NCI-H460 (cell line): Measurements from ENCODE around the gene SALL4. TPM values are rescaled to one million over a fixed set of nuclear protein-coding genes. Genes with fewer than 3 reads are reported as not detected.
"Not testable (repeated sequence)": the region's sequence is repeated elsewhere in the genome, so short reads cannot be mapped to it uniquely, and the experiment has no call there.

ENCODE experiments used
- DNase-seq: peaks from one replicate; pipeline ENCODE4 v3.0.0-alpha.2; 2016; ENCODE audit warnings: low read depth; ENCODE audit errors: extremely low read depth
- total RNA-seq: library from RNA; depleted of rRNA; stranded (reverse); fragments of >200 nt; shearing (Covaris generic); gene quantifications from 2 replicates; pipeline ENCODE4 v1.2.3, GENCODE V29; 2014

Gene SALL4
- total RNA-seq, 1 experiment from 2014 or later: 2.3 TPM

DNA sequence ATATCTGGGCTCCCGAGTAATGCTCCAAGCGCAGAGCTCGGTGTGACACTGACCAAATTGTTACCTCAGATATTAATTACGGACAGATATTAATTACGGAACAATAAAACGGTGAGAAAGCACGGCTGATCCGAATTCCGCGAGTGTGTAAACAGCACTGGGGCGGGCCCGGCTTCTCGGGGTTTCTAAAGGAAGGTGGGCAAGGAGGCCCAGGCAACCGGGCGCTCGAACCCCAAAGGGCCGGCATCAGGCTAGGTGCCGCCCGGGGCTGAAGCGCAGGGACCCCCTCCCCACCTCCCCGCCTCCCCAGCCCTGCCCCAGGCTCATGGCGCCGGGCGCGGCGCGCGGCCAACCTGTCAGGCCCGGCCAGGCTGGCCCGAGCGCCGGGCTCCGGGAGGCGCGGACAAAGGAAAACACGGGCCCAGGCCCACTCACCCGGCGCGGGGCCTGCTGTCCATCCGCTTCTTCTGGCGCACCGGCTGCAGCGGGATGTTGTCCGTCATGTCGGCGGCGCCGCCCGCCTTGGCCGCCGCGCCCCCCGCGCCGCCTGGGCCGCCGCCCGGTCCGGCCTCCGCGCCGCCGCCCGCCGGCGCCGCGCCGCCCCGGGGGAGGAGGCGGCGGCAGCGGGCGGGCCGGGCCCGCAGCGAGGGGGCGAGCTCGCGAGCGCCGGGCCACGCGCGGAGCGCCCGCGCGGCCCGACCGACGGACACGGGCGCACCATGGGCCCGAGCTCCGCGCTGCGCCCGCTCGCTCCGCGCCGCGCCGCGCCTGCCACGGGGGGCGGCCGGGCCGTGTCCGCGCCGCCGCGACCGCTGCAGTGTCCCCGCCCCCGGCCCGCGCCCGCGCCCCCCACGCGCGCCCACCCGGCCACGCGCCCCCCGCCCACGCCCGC, 34.2 kb downstream of the SALL4 start, which contains the start of gene ATP9A:
Gene ATP9A (minus strand): TSS at position 524 of the 892 bp plus-strand sequence. CDS start 21 bp downstream, at position 503.
- no peak for DNase-seq

DNA sequence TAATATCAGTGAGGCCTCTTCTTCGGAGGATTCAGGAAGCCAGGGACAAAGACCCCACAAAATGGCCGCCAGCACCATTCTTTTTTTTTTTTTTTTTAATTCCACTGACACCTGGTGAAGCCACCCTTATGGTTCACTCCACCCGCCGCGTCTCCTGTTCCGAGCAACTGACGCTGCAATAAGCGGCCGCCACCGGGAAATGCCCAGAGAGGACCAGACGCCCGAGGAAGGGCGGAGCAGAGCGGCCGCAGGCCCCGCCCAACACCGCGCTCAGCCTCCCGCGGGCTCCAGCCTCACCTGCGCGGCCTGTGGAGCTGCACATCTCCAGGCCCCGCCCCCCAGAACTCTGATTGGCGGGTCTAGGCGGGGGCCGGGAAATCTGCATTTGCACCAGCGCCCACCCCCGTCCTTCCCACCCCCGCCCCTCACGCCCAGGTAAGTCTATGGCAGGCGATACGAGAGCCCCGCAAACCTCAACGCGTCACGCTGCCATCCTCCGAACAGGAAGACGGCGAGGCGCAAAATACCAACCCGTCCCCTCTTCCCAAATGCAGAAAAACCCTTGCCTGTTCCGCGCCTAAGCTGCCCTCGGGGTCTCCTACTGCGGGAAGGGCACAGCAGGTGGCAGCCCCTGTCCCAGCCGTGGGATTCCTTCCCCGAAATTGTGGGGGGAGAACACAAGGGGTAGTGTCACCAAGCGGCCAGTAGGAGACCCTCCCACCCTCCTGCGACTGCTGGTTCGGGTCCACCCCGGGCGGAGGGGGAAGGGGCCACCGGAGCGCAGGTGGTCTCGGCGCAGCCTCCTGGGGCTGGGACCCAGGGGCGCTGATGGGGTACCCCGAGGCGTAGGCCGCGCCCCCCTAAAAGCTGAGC, 35.1 kb downstream of the SALL4 start:
- peak; percentile 64 for DNase-seq

GRCh38 chr20:51765381-51765780, 36.9 kb downstream of the SALL4 start:
- not testable (repeated sequence) for DNase-seq

GRCh38 chr20:51763965-51764602, 38.2 kb downstream of the SALL4 start:
- DNase-seq: no peak

DNA sequence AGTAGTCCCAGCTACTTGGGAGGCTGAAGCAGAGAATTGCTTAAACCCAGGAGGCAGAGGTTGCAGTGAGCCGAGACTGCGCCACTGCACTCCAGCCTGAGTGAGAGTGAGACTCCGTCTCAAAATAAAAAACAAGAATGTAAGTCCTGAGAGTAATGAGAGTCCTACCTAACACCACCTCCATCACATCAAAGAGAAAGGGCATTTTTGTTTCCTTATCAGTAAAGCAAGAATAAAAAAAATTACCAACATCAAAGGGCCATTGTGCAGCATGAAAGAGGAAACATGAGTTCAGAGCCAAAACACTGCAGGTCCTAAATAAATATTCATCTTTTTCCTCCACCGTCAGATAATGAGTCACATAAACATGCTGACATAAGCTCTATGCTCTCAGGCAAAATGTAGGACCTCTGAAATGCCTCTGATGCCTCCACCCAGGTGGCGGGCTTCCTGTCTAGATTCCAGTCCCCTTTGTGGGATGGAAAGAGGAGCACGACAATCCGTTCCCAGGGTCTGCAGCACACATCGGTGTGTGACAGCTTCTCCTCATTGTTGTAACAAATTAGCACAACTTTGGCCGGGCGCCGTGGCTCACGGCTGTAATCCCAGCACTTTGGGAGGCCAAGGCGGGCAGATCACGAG, 41.3 kb downstream of the SALL4 start:
- no peak for DNase-seq

DNA sequence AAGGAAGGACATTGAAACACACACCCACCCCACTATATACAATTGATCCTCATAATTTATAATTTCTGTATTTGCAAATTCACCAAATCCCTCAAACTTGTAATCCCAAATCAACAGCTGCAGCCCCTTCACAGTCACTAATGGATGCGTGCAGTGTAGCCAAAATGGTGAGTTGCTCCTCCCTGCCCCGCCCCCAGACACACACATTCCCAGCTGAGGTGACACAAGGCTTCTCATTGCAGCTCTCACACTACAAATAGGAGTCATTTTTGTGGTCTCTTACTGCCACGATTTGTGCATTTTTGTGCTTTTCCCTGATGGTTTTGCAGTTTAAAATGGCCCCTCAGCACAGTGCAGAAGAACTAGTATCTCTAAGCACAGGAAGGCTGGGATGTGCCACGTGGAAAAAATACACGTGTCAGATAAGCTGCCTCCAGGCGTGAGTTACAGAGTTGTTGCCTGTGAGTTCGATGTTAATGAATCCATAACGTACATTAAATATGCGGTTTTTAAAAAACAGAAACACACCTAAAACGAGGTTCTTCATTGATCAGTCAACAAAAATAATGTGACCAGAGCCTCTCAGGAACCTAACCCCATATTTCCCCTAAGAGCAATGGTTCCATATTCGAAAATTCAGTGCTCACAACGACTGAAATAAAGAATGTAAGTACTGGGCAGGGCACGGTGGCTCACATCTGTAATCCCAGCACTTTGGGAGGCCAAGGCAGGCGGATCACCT, 42.4 kb downstream of the SALL4 start:
- DNase-seq: no peak

GRCh38 chr20:51758978-51759544, 43.3 kb downstream of the SALL4 start:
- DNase-seq: no peak

DNA sequence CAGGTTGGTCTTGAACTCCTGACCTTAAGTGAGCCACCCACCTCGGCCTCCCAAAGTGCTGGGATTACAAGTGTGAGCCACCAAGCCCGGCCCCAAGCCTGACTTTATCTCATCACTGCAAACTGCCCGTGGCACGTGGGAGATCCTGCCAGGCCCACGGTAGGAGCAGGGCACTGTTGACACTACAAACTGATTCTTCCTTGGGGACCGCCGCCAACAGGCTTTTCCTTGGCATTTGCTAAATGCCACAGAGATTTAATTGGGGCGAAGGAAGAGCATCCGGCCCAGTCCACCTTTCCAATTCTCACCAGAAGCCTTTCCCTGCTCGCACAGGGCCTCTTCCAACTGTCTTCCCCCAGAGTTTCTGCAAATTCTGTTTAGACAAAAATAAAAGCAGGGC, 45.1 kb downstream of the SALL4 start:
- DNase-seq: no peak

DNA sequence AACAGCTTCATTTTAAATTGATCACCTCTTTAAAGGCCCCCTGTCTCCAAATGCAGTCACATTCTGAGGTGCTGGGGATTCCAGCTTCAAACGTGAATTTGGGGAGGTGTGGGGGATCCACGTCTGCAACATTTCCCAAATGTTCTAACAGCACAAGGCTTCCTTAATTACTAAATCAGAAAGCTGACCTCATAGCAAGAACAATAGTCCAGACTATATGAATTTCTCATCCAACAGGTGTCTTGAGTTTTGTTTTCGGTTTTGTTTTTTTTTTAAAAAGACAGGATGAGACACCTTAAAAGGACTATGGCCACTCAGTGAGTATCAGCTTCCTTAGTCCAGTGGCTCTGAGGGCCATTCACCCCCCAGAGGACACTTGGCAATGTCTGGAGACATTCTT, 45.7 kb downstream of the SALL4 start:
- DNase-seq: no peak

- DNase-seq: not testable (repeated sequence)
These were observed 49.1 kb downstream of the SALL4 start for GRCh38 chr20:51753220-51753619.

- peak; percentile 44 for DNase-seq
These were observed 49.9 kb downstream of the SALL4 start for GRCh38 chr20:51752343-51752951.

- DNase-seq: no peak
These were observed 51.4 kb downstream of the SALL4 start for GRCh38 chr20:51750770-51751388.

DNA sequence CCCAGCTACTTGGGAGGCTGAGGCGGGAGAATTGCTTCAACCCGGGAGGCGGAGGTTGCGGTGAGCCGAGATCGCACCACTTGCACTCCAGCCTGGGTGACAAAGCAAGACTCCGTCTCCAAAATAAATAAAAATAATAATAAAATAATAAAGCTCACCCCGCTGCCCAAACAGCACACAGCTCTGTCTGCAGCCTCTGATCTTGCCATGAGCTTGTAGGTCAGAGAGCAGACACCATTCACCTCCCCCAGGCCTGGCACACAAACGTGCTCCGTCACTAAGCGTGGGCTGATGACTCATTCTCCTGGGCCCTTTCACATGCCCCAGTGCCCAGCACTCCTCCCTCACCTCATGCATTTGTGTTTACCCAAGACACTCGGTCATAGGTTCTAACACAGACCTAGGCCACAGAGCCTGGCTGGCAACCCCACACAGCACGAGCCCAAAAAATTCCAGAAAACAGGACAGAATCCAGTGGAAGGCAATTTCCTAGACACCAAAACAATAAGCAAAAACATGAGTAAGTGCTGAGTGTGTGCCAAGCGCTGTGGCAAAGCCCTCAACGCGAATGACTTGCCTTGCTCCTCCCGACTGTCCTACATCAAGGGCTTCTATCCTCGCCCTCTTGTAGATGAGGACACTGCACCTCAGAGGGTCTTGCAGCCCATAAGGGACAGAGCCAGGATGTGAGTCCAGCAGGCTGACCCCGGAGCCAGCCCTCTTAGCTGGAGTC, 52.1 kb downstream of the SALL4 start:
- DNase-seq: peak; percentile 95

DNA sequence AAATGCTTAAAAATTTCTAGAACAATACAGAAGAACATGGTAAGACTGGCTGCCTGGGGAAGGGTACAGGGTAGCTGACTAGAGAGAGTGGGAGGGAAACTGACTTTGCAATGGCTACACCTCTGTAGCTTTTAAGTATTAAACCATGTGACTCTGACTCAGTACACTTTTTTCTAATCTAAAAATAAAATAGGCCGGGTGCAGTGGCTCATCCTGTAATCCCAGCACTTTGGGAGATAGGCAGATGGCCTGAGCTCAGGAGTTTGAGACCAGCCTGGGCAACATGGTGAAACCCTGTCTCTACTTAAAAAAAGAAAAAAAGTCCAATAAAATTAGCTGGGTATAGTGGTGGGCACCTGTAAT, 52.7 kb downstream of the SALL4 start:
- DNase-seq: no peak

DNA sequence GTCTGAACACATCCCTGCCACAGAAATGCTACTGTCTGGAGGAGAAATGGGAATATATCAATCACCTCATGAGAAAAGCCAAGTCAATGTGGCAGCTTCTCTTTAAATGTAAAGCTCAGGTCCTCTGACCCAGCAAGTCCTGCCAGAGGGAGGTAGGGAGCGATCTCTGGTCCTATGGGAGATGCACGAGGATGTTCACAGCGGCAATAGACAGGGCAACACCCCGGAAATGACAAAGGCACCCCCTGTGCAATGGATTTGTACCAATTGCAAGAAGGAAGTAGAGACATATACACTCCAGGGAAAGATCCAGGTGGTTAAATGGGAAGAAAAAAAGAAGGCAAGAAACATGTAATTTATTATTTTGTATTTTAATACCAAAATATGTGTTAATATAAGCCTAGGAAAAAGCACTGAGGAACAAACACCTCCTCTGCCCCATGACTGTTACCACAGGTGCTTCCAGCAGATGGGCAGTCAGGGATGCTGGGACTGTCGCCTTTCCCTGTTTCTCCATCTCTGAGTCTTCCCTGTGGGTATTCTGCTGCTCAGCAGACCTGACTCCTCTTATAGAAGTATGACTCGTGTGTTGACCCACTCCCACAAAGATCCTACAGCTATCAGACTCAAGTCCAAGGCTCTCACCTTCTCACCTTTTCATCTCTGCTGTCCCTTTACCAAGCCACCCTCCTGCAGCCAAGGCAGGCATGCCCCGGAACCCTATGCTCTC, 55.0 kb downstream of the SALL4 start:
- no peak for DNase-seq

DNA sequence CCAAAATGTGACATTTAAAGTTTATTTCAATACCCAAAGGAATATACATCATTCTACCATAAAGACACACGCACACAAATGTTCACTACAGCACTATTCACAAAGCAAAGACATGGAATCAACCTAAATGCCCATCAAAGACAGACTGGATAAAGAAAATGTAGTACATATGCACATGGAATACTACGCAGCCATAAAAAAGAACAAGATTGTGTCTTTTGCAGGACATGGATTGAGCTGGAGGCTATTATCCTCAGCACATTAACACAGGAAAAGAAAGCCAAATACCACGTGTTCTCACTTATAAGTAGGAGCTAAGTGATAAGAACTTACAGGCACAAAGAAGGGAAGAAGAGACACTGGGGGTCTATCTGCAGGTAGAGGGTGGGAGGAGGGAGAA, 56.5 kb downstream of the SALL4 start:
- DNase-seq: no peak

DNA sequence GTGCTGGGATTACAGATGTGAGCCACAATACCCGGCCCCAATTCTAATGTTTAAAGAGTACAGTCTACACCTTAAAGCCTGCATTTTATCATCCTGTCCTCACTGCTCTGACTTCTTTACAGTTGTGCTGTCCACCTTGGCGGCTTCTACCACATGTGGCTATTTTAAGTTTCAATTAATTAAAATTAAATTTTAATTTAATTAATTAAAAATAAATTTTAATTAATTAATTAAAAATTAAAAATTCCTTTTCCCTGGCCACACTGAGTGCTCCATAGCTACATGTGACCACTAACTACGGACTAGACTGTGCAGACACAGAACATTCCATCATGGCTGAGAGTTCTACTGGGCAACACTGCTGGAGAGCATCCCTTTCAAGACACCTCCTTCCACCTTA, 61.5 kb downstream of the SALL4 start:
- DNase-seq: no peak
